Thyroid gland (tissue), 4 donors: Measurements from ENCODE around the gene EXOG.

Experiments
- CTCF ChIP-seq, 6 experiments: fragments of 200-600 bp in 3 of 6; fragments of 450-650 bp in 3 of 6; sonication (generic) in 3 of 6; IDR thresholded peaks; one replicate each; pipeline ENCODE4 v1.5.1; 2016 to 2019; ENCODE audit warnings: antibody characterized with exemption in 6 of 6, mild to moderate bottlenecking in 2 of 6, inconsistent platforms in 1 of 6, moderate library complexity in 1 of 6
- POLR2A ChIP-seq, 2 donors: fragments of 450-650 bp; IDR thresholded peaks; one replicate each; pipeline ENCODE4 v1.6.1; 2017; ENCODE audit warnings: antibody characterized with exemption in 2 of 2, mild to moderate bottlenecking in 2 of 2, moderate library complexity in 1 of 2

- TF ChIP-seq CTCF (IDR thresholded peaks at IDR 0.05) (no peak), POLR2A (IDR thresholded peaks at IDR 0.05) (peak in 1 of 2 donors; percentile 29)
Observed at GRCh38 chr3:38454178-38454883, 41.8 kb upstream of the EXOG start.
